Esophagus muscularis mucosa (tissue), 4 donors: ENCODE data around the gene RTP4. TPM values are rescaled to one million over a fixed set of nuclear protein-coding genes. Genes with fewer than 3 reads are reported as not detected.

ENCODE experiments used
- total RNA-seq, 4 donors: library from RNA; depleted of rRNA; stranded (reverse); fragments of >200 nt; gene quantifications; one replicate each; pipeline versions ENCODE4 v1.1.0 to v1.2.1, GENCODE V29; 2016

RTP4 gene
- total RNA-seq, 4 donors from 2014 or later: 0.50 to 1.3 (median 0.77) TPM

Other genes with a start within 250 kb of the RTP4 start
- 1 to 10 TPM; 3.6 to 9.1 (median 7.5) TPM for gene RPL39L, start 228.9 kb upstream of the RTP4 start, total RNA-seq
- gene RTP1, start 170.9 kb upstream of the RTP4 start, total RNA-seq: not detected
- 1 to 10 TPM in 2 of 4 donors, under 1 TPM in 2; 0.66 to 3.5 (median 2.1) TPM for gene MASP1, start 76.6 kb upstream of the RTP4 start, total RNA-seq